ENCODE data around the gene AMBP.
A peak's percentile ranks its signal among the peaks of the same experiment; 100 is the strongest.

DNA sequence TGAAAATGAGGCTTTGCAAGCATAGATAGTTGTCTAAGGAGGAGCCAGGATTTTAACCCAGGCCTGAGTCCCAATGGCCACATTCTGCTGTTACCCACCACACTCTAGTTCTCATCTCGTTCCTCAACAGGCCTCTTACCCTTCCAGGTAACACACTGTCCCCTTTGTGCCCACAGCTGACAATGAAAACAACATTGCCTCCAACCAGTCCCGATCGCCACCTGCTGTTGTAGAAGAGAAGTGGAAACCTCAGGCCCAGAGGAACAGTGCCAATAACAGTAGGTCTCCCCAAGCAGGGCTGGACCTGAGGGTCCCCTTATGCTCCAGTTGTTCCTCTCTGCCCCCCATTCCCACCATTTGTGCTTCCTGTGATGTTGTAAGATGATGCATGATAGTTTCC, 30.4 kb downstream of the AMBP start:
- TF ChIP-seq YY1 (IDR thresholded peaks at IDR 0.05; ENCODE audit: low read depth) (no peak), RAD21 (IDR thresholded peaks at IDR 0.05; ENCODE audit: low read length) (peak; percentile 35), POLR2AphosphoS5 (IDR thresholded peaks at IDR 0.05; ENCODE audit: low read depth, low read length) (no peak), EP300 (IDR thresholded peaks at IDR 0.05; ENCODE audit: borderline replicate concordance in 1 of 2, low read depth in 1 of 2, low read length in 1 of 2) (no peak), TCF12 (IDR thresholded peaks at IDR 0.05) (no peak), JUND (IDR thresholded peaks at IDR 0.05) (no peak), SMC3 (IDR thresholded peaks at IDR 0.05; ENCODE audit: low read depth, low read length) (no peak)
- TF ChIP-seq, protein P1, sequence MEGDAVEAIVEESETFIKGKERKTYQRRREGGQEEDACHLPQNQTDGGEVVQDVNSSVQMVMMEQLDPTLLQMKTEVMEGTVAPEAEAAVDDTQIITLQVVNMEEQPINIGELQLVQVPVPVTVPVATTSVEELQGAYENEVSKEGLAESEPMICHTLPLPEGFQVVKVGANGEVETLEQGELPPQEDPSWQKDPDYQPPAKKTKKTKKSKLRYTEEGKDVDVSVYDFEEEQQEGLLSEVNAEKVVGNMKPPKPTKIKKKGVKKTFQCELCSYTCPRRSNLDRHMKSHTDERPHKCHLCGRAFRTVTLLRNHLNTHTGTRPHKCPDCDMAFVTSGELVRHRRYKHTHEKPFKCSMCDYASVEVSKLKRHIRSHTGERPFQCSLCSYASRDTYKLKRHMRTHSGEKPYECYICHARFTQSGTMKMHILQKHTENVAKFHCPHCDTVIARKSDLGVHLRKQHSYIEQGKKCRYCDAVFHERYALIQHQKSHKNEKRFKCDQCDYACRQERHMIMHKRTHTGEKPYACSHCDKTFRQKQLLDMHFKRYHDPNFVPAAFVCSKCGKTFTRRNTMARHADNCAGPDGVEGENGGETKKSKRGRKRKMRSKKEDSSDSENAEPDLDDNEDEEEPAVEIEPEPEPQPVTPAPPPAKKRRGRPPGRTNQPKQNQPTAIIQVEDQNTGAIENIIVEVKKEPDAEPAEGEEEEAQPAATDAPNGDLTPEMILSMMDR (IDR thresholded peaks at IDR 0.05) = no peak
- TF ChIP-seq, protein P2, sequence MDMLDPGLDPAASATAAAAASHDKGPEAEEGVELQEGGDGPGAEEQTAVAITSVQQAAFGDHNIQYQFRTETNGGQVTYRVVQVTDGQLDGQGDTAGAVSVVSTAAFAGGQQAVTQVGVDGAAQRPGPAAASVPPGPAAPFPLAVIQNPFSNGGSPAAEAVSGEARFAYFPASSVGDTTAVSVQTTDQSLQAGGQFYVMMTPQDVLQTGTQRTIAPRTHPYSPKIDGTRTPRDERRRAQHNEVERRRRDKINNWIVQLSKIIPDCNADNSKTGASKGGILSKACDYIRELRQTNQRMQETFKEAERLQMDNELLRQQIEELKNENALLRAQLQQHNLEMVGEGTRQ (IDR thresholded peaks at IDR 0.05; ENCODE audit: borderline replicate concordance, low read depth, low read length) = no peak
- TF ChIP-seq, protein P3, sequence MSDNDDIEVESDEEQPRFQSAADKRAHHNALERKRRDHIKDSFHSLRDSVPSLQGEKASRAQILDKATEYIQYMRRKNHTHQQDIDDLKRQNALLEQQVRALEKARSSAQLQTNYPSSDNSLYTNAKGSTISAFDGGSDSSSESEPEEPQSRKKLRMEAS (IDR thresholded peaks at IDR 0.05; ENCODE audit: low read depth) = no peak
